ENCODE measurements around the gene RNF31. TPM values are rescaled to one million over a fixed set of nuclear protein-coding genes. Genes with fewer than 3 reads are reported as not detected.
A peak's percentile ranks its signal among the peaks of the same experiment; 100 is the strongest.

RNF31 gene
- total and polyA plus RNA-seq, 2 experiments from 2014 or later = 42.1 to 134 TPM

DNA sequence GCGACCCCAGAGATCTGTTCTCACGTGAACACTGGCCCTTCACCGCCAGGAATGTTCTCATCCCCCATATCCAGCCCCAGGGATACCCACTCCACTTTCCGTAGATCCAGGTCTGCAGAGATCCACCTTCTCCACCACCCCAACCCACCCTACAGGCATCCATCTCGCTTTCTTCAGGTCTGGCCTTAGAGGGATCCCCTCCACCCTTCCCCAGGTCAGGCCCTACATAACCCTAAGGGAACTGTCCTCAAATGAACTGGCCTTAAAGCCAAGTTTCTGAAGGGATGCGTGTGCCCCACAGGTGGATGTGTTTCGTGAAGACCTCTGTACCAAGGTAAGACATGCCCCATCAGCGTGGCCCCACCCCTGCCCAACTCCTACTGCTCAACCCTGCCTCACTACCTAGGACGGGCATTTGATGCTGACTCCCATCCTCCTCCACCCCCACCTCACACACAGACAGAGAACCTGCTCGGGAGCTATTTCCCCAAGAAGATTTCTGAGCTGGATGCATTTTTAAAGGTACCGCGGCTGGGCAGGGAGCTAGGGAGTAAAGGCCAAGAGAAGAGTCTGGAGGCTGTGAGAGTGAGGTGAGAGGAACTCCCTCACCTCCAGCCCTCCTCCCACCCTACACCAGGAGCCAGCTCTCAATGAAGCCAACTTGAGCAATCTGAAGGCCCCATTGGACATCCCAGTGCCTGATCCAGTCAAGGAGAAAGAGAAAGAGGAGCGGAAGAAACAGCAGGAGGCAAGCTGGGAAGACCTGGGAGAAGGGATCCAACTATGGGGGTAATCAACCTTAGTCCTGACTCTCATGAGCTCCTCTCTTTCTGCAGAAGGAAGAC is 10.4 kb upstream of the RNF31 start:
- peaks cover 22% of the 10 kb centered on the region for H3K4me1 ChIP-seq (ENCODE audit: low read depth)
- H3K36me3 ChIP-seq = peaks cover 15% of the 10 kb centered on the region
- peak overlapping the region; percentile 25 for H3K27ac ChIP-seq
- TF ChIP-seq, protein P1, sequence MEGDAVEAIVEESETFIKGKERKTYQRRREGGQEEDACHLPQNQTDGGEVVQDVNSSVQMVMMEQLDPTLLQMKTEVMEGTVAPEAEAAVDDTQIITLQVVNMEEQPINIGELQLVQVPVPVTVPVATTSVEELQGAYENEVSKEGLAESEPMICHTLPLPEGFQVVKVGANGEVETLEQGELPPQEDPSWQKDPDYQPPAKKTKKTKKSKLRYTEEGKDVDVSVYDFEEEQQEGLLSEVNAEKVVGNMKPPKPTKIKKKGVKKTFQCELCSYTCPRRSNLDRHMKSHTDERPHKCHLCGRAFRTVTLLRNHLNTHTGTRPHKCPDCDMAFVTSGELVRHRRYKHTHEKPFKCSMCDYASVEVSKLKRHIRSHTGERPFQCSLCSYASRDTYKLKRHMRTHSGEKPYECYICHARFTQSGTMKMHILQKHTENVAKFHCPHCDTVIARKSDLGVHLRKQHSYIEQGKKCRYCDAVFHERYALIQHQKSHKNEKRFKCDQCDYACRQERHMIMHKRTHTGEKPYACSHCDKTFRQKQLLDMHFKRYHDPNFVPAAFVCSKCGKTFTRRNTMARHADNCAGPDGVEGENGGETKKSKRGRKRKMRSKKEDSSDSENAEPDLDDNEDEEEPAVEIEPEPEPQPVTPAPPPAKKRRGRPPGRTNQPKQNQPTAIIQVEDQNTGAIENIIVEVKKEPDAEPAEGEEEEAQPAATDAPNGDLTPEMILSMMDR (IDR thresholded peaks at IDR 0.05; ENCODE audit: low read depth, low read length) = no peak
- DNase-seq (ENCODE audit: low read depth in 1 of 2, low spot score in 1 of 2) = no peak
- H3K4me3 ChIP-seq = peak overlapping the region; percentile 63
- no peaks in the 10 kb centered on the region for H3K27me3 ChIP-seq
- no peaks in the 10 kb centered on the region for H3K9me3 ChIP-seq (ENCODE audit: low read depth)

DNA sequence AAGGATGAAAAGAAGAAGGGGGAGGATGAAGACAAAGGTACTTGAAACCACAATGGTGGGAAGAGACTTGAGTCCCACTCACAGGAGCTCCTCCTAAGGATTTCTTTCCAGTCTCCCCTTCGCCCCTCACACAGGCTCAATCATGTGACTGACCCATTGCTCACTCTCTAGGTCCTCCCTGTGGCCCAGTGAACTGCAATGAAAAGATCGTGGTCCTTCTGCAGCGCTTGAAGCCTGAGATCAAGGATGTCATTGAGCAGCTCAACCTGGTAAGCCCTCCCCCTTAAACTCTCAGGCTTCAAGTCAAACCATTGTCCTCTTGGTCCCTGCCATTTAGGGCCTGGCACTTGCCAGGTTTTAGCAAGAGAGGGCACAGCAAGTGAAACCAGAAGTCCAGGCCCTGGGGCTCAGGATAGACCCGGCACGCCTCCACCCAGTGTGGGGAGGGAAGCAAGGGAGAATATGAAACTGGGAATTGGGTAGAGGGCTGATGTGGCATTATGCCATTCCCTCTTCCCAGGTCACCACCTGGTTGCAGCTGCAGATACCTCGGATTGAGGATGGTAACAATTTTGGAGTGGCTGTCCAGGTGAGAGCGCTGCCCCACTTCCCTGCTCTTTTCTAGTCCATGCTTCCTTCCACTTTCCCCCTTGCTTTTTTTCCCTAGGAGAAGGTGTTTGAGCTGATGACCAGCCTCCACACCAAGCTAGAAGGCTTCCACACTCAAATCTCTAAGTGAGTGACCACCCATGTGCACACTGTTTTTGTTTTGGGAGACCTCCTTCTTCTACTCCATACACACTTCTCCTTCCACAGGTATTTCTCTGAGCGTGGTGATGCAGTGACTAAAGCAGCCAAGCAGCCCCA is 9.5 kb upstream of the RNF31 start:
- peak overlapping the region; percentile 25 for H3K27ac ChIP-seq
- peaks cover 14% of the 10 kb centered on the region for H3K4me1 ChIP-seq (ENCODE audit: low read depth)
- H3K36me3 ChIP-seq = peaks cover 15% of the 10 kb centered on the region
- no peak overlapping the region for H3K4me3 ChIP-seq
- TF ChIP-seq, protein P1 (IDR thresholded peaks at IDR 0.05; ENCODE audit: low read depth, low read length) = no peak
- DNase-seq (ENCODE audit: low read depth in 1 of 2, low spot score in 1 of 2) = no peak
- no peaks in the 10 kb centered on the region for H3K9me3 ChIP-seq (ENCODE audit: low read depth)
- no peaks in the 10 kb centered on the region for H3K27me3 ChIP-seq

DNA sequence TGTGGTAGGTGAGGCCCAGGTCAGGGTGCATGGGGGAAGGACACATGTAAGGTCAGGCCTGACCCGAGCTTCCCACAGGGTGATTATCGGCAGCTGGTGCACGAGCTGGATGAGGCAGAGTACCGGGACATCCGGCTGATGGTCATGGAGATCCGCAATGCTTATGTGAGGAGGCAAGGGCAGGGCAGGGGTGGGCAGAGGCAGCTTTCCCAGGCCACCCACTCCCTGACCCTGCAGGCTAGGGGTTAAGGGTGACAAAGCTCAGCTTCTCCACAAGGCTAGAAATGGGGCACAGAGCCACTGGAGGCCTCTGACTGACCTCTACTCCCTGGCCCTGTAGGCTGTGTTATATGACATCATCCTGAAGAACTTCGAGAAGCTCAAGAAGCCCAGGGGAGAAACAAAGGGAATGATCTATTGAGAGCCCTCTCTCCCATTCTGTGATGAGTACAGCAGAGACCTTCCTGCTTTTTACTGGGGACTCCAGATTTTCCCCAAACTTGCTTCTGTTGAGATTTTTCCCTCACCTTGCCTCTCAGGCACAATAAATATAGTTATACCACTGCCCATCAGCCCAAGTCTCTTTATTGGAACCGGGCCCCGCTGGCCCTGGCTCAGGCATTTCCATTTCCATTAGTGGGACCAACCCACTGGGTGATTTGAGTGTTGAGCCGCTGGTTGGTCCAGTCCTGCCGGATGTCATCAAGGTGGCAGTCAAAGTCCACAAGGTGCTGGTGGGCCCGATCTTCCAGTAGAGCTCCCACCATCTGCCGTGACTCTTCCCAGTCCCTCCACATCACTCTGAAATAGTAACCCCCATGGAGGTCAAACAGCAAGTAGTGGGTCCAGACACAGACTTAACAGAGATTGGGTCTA is 8.7 kb upstream of the RNF31 start:
- TF ChIP-seq, protein P1 (IDR thresholded peaks at IDR 0.05; ENCODE audit: low read depth, low read length) = no peak
- H3K4me3 ChIP-seq = no peak overlapping the region
- peak overlapping the region; percentile 25 for H3K27ac ChIP-seq
- H3K4me1 ChIP-seq (ENCODE audit: low read depth) = peaks cover 10% of the 10 kb centered on the region
- peaks cover 15% of the 10 kb centered on the region for H3K36me3 ChIP-seq
- no peak for DNase-seq (ENCODE audit: low read depth in 1 of 2, low spot score in 1 of 2)
- H3K27me3 ChIP-seq = no peaks in the 10 kb centered on the region
- H3K9me3 ChIP-seq (ENCODE audit: low read depth) = no peaks in the 10 kb centered on the region

DNA sequence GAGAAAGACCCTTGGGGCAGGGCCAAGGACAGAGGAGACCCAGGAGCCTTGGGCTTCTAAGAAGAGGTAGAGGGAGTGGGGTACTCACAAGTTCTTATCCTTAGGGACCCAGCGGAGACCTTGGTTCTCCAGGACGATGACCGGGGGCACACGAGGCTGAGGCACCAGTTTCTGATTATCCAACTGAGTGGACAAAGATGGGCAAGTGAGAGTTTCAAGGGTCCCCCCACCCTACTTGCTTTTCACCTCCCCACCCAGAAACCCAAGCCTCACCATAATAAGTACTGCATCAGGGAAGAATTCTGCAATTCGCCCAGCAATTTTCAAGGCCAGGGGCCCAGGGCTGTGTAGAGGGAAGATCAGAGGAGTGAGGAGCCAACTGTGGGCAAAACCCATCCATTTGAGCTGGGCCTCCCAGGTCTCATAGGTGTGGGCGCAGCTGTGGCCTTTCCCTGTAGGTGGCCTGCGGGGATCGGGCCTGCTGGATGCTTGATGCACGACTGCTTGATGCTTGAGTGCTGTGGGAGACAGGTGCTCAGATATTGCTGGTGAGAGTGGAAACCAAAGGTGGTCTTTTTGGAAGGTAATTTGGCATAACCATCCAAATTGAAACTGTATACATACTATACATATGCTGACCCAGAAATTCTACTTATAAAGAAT is 7.9 kb upstream of the RNF31 start:
- Histone ChIP-seq H3K27me3 (no peaks in the 10 kb centered on the region), H3K9me3 (ENCODE audit: low read depth) (no peaks in the 10 kb centered on the region), H3K36me3 (peaks cover 15% of the 10 kb centered on the region), H3K27ac (no peak overlapping the region), H3K4me1 (ENCODE audit: low read depth) (peaks cover 10% of the 10 kb centered on the region), H3K4me3 (peak overlapping the region; percentile 70)
- TF ChIP-seq, protein P1 (IDR thresholded peaks at IDR 0.05; ENCODE audit: low read depth, low read length) = no peak
- no peak for DNase-seq (ENCODE audit: low read depth in 1 of 2, low spot score in 1 of 2)

Data from cardiac muscle cell (in vitro differentiated cells and primary cell).